NCI-H446 treated with DMSO at 0.1 percent for 48 hours (cell line): ENCODE results near the gene CSF2RB.

Source experiments
- DNase-seq: peaks from one replicate; lab custom pipeline; 2025; lab: John Stamatoyannopoulos, UW

The CSF2RB gene

GRCh38 chr22:36936362-36937116, 23.1 kb downstream of the CSF2RB start:
- DNase-seq, result no peak

- DNase-seq, result no peak
These were observed 24.0 kb downstream of the CSF2RB start for GRCh38 chr22:36937319-36938027.

- DNase-seq, result no peak
These were observed 24.6 kb downstream of the CSF2RB start for GRCh38 chr22:36938028-36938425.

GRCh38 chr22:36938886-36939285, 25.5 kb downstream of the CSF2RB start:
- no peak for DNase-seq

GRCh38 chr22:36940676-36941075, 27.2 kb downstream of the CSF2RB start:
- DNase-seq, result no peak

- no peak for DNase-seq
These were observed 29.1 kb downstream of the CSF2RB start for GRCh38 chr22:36942556-36942955.

DNA sequence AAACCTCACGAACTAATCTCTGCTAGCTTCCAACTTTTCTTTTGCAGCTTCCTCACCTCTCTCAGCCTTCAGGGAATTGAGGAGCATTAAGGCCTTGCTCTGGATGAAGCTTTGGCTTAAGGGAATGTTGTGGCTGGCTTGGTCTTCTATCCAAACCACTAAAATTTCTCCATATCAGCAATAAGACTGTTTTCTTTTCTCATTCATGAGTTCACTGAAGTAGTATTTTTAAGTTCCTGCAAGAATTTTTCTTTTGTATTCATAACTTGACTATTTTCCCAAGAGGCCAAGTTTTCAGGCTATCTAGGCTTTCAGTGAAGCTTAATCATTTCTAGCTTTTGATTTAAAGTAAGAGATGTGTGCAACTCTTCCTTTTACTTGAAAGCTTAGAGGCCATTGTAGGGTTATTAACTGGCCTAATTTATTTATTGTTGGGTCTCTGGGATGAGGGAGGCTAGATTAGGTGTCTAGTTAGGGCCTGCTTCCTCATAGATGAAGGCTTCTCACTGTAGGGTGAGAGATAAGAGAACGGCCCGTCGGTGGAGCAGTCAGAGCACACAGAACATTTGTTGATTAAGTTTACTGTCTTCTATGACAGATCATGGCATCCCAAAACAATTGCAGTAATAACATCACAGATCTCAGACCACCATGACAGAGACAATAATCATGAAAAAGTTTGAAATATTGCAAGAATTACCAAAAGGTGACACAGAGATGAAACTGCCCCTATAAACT, 33.2 kb downstream of the CSF2RB start:
- no peak for DNase-seq

GRCh38 chr22:36948273-36949225, 35.1 kb downstream of the CSF2RB start:
- DNase-seq, result no peak

GRCh38 chr22:36950797-36951590, 37.6 kb downstream of the CSF2RB start:
- DNase-seq, result no peak

DNA sequence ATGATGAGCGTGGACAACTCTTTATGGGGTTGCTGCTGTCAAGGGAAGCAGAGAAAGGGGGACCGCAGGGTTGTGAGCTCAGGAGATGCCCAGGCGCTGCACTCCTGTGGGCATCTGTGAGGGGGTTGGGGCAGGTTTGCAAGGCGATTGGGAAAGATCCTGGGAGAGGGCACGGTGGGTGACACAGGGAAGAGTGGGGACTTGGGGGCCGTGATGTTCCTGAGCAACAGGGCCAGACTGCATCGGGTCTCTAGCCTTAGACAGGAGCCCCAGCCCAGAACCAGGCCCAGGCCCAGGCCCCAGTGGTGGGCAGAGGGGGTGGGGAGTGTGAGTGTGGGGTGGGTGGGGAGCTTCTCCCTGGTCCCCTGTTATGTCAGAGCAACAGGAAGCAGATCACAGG, 38.3 kb downstream of the CSF2RB start:
- no peak for DNase-seq

DNA sequence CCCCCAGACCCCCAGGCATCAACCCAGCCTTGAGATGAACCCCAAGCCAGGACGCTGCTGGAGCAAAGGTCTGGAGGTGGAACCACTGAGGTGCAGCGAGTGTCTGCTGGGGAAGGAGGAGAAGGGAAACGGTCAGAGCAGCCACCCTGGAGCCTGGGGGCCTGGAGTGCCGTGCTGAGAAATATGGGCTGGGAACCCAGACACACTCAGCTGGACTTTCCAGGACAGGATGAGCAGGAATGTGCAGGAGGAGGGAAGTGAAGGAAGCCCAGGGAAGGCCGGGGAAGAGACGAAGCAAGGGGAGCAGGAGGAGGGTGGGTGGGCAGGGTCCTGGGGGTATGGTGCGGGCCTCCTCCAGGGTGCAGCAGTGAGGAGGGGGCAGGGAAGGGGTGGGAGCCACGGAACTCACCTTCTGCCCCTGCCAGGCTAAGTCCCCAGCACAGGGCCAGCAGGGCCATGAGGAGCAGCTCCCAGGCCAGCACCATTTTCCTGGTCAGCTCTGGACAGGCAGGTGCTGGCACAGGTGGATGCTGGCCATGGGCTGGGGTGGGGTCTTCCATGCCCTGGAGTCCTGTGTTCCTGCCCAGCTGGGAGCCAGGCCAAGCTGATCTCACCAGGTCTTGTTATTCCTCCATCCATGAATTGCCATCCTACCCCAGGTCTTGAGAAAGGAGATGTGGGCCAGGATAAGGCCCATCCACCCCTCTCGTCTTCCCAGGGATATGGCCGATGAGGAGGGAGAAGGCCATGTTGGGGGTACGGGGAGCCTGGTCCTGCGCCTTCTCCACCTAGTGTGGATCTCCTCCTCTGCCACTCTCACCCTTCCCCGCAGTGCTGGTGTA, 40.0 kb downstream of the CSF2RB start:
- DNase-seq, result no peak

DNA sequence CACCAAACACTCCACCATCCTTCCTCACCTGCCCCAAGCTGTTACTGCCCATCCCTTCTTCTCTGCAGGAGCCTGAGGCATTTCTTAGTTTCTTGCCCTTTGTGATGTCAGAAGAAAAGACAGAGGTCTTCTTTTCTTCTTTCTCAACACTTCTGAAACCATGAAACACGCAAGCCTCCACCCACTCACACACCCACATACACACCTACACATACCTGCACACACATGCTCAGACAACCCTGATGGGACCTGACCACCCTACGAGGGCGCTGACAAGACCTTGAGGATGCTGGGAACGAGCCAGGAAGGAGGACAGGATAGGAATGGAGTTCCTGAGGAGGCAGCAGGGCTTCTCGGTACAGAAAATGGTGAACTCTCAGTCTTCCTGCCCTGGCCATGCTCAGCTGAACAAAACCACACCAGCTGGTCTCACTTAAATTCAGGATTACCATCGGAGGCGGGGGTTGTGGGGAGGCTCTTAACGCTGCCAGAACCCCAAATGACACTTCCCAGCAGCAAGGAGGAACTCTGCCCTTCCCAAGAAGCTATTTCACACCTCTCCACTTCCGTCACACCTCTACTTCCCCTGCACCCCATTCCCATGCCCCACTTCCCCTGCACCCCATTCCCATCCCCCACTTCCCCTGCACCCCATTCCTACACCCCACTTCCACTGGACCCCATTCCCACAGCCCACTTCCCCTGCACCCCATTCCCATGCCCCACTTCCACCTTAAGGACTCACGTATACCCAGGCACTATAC, 41.0 kb downstream of the CSF2RB start:
- DNase-seq, result no peak

DNA sequence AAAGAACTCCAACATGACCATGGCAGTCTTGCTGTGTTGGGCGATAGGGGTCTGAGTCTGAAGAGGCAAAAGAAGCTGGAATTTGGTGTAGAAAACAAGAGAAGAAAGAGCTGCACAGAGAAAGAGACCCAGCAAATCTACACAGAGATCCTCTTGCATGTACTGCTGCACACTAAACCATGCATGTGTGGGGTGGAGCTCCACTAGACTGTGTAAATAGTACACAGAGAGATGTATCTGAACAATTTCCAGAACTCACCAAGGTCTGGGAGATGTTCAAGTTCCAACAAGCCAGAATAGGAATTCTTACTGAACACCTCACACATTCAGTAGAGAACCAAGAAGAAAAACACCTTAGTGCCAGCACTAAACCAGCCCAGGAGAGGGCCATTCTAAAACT, 42.3 kb downstream of the CSF2RB start:
- no peak for DNase-seq

GRCh38 chr22:36958366-36958765, 44.9 kb downstream of the CSF2RB start:
- DNase-seq, result no peak

GRCh38 chr22:36961626-36962025, 48.2 kb downstream of the CSF2RB start:
- no peak for DNase-seq

- no peak for DNase-seq
These were observed 49.9 kb downstream of the CSF2RB start for GRCh38 chr22:36963302-36963701.

DNA sequence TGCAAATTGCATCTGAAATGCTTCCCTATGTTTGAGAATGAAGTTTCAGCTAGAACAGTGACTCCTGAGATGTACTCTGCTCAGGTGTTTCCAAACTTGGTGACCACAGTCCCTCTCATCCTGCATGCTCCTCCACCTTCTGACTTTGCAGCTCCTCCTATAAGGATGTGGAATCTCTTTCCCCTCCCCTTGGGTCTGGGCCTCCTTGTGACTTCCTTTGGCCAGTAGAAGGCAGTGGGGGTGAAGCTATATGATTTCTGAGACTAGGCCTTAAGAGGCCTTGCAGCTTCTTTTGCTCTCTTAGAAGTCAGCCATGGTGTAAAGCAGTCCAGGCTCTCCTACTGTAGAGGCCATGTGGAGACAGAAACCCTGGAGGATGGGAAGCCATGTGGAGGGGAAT, 50.7 kb downstream of the CSF2RB start:
- no peak for DNase-seq

DNA sequence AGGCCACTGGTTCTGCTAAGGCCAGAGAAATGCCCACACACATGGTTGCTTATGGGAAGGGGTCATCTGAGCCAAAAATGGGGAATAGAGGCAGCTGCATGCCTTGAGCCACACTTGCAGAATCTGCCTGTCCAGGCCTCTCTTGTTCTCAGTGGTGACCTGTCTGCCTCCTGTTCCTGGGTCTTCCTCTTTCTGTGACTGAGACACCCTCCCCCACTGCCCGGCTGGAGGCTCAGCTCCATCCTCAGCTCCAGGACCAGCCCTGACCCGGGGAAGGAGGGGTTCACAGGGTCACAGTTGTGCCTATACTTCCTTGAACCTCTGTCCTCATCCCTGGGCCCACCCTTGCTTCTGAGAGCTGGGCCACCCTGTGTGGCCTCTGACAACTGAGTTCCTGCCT, 52.3 kb downstream of the CSF2RB start:
- no peak for DNase-seq

DNA sequence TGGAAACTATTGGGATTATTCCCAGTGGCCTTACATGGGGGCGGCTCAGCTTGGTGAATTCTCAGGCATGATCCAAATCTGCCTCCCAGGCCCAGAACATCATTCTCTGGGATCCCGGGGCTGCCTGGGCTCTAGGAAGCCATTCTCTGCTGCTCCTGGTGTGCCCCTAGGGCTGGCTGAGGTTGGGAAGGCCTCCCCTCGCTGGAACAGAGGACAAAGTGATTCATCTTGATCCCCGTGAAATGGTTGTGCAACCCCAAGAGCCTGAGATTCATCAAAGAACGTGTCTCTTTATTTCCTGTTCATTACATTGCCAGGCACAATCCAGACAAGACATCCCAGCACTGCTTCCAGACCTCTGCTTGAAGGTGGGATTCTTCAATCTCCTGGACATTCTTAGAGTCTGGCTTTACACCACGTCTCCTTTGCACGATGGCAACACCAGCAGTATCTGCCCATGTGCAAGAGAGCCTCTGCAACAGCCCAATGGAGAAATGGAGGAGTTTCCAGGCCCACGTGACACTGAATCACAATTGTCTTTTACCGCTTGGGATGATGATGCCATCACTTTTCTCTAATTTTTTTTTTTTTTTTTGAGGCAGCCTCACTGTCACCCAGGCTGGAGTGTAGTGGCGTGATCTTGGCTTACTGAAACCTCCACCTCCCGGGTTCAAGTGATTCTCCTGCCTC, 53.6 kb downstream of the CSF2RB start:
- DNase-seq, result no peak
